Effector memory CD4-positive, alpha-beta T cell (primary cell): ENCODE measurements around the gene PLPPR2.
A peak's percentile ranks its signal among the peaks of the same experiment; 100 is the strongest.
"Not testable (repeated sequence)": the region's sequence is repeated elsewhere in the genome, so short reads cannot be mapped to it uniquely, and the experiment has no call there.

Experiments used
- DNase-seq, 3 donors: peaks; one replicate each; pipeline ENCODE4 v3.0.0-alpha.2; 2020
- H3K27ac ChIP-seq: 2 replicates; pipeline ENCODE4 v1.7.0; 2013; ENCODE audit warnings: mild to moderate bottlenecking, low read length, moderate library complexity; ENCODE audit not compliant: insufficient read depth, poor library complexity, severe bottlenecking
- H3K27me3 ChIP-seq: replicated peaks from 2 replicates; pipeline ENCODE4 v1.7.0; 2013; ENCODE audit warnings: mild to moderate bottlenecking, low read length; ENCODE audit not compliant: insufficient read depth, control insufficient read depth, poor library complexity, severe bottlenecking
- H3K36me3 ChIP-seq: 2 replicates; pipeline ENCODE4 v1.7.0; 2013; ENCODE audit warnings: mild to moderate bottlenecking, low read length, moderate library complexity; ENCODE audit not compliant: control insufficient read depth, insufficient read depth
- H3K4me1 ChIP-seq: 2 replicates; pipeline ENCODE4 v1.7.0; 2013; ENCODE audit warnings: low read length, mild to moderate bottlenecking; ENCODE audit not compliant: control insufficient read depth, insufficient read depth, poor library complexity, severe bottlenecking
- H3K4me3 ChIP-seq: 2 replicates; pipeline ENCODE4 v1.7.0; 2013; ENCODE audit warnings: low read length, low read depth, mild to moderate bottlenecking; ENCODE audit not compliant: insufficient read depth, poor library complexity, severe bottlenecking
- H3K9me3 ChIP-seq: 2 replicates; pipeline ENCODE4 v1.7.0; 2013; ENCODE audit warnings: mild to moderate bottlenecking, low read length, moderate library complexity; ENCODE audit not compliant: control insufficient read depth

Gene PLPPR2

DNA sequence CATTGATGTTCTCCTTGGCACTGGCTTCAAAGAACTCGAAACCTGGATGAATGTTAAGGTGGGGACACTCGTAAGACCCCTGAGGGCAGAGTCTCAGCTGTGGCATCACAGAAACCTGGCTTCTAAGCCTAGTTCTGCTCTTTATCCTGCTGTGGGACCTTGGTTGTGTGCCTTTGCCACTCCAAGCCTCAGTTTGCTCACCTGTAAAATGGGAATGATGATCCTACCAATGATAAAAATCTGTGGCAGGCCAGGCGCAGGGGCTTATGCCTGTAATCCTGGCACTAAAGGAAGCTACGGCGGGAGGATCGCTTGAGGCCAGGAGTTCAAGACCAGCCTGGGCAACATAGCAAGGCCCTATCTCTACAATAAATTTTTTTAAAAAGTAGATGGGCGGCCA lies 29.7 kb upstream of the PLPPR2 start:
- peaks cover 6% of the 10 kb centered on the region for H3K4me1 ChIP-seq
- H3K27ac ChIP-seq, result no peak overlapping the region
- no peaks in the 10 kb centered on the region for H3K9me3 ChIP-seq
- H3K36me3 ChIP-seq, result no peaks in the 10 kb centered on the region
- H3K27me3 ChIP-seq, result no peaks in the 10 kb centered on the region
- no peak for DNase-seq
- no peak overlapping the region for H3K4me3 ChIP-seq

DNA sequence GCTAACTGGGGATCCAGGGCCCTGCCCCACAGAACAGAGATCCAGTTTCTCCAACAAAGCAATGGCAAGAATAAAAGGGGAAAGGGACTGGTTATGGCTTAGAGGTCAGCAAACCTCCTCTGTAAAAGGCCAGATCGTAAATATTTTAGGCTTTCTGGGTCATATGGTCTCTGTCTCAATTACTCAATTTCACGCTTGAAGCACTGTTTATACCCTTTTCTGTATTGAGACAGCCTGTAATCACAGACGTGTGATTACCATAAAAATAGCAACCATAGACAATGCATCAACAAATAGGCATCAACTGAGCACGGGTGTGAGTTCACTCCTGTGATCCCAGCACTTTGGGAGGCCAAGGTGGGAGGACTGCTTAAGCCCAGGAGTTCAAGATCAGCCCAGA lies 25.1 kb upstream of the PLPPR2 start:
- no peak overlapping the region for H3K4me3 ChIP-seq
- no peaks in the 10 kb centered on the region for H3K27me3 ChIP-seq
- no peak overlapping the region for H3K27ac ChIP-seq
- DNase-seq, result no peak
- no peaks in the 10 kb centered on the region for H3K4me1 ChIP-seq
- no peaks in the 10 kb centered on the region for H3K9me3 ChIP-seq
- peaks cover 2% of the 10 kb centered on the region for H3K36me3 ChIP-seq

DNA sequence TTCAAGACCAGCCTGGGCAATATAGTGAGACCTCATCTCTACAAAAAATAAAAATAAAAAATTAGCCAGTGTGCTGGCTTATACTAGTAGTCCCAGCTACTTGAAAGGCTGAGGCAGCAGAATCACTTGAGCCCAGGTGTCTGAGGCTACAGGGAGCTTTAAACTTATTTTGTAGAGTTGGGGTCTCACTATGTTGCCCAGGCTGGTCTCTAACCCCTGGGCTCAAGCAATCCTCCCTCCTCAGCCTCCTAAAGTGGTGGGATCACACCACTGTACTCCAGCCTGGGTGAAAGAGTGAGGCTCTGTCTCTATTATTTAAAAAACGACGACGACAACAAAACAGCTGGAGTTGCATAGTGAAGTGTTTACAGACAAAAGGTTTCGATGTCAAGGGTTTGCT lies 23.7 kb upstream of the PLPPR2 start:
- Histone ChIP-seq H3K9me3 (no peaks in the 10 kb centered on the region), H3K27ac (no peak overlapping the region), H3K27me3 (no peaks in the 10 kb centered on the region), H3K4me1 (no peaks in the 10 kb centered on the region), H3K4me3 (no peak overlapping the region), H3K36me3 (peaks cover 12% of the 10 kb centered on the region)
- DNase-seq, result no peak

DNA sequence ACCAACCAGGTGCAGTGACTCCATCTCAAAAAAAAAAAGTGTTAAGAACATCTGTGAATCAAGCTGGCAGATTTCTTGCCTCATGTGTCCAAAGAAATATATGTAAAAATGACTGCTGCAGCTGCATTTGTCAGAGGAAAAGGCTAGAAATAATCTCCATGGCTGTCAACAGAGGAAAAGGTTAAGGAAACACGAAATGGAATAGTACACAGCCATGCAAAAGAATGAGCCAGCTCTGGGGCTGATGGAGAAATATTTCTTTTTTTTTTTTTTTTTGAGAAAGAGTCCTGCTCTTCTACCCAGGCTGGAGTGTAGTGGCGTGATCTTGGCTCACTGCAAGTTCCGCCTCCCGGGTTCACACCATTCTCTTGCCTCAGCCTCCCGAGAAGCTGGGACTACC lies 22.4 kb upstream of the PLPPR2 start:
- peaks cover 12% of the 10 kb centered on the region for H3K36me3 ChIP-seq
- peaks cover 9% of the 10 kb centered on the region for H3K4me1 ChIP-seq
- DNase-seq, result no peak
- no peaks in the 10 kb centered on the region for H3K9me3 ChIP-seq
- H3K27ac ChIP-seq, result no peak overlapping the region
- no peaks in the 10 kb centered on the region for H3K27me3 ChIP-seq
- H3K4me3 ChIP-seq, result no peak overlapping the region

DNA sequence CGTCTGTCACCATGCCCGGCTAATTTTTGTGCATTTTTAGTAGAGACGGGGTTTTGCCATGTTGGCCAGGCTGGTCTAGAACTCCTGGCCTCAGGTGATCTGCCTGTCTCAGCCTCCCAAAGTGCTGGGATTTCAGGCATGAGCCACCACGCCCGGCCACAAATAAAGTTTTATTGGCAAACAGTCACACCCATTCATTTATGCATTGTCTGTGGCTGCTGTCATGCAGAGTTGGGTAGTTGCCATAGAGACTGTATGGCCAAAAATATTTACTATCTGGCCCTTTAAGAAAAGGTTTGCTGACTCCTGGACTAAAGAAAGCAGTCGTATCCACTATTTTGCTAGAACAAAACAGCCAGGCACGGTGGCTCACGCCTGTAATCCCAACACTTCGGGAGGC lies 21.4 kb upstream of the PLPPR2 start:
- not testable (repeated sequence) for H3K27me3 ChIP-seq, DNase-seq, H3K27ac ChIP-seq, H3K4me3 ChIP-seq, H3K9me3 ChIP-seq
- H3K36me3 ChIP-seq, result peaks cover 12% of the 10 kb centered on the region
- peaks cover 15% of the 10 kb centered on the region for H3K4me1 ChIP-seq

DNA sequence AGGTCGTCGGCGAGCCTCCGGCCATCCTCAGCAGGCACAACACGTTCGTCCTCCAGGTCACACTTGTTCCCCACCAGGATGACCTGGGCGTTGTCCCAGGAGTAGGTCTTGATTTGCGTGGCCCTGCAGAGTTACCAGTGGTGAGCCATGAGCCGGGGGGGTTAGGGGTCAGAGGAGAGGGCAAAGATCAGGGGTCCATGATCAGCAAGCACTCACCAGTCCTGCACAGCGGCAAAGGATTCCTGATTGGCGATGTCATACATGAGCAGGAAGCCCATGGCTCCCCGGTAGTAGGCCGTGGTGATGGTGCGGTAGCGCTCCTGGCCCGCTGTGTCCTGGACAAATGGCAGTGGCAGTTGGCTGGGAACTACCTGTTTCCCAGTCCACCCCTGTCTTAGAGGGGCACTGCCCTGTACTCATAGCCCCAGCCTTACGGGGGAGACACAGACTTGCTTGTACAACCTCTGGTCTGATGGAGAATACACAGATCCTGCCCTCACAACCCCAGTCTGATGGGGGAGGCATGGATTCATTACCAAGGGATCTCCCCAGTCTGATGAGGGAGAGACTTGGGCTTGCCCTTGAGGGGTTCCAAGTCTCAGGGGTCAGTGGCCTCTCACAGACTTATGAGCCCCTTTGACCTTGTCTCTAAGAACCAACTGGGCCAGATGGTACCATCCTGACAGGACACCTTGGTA lies 19.6 kb upstream of the PLPPR2 start:
- H3K9me3 ChIP-seq, result no peaks in the 10 kb centered on the region
- H3K36me3 ChIP-seq, result peaks cover 12% of the 10 kb centered on the region
- peaks cover 27% of the 10 kb centered on the region for H3K4me1 ChIP-seq
- no peak for DNase-seq
- no peak overlapping the region for H3K27ac ChIP-seq
- no peaks in the 10 kb centered on the region for H3K27me3 ChIP-seq
- no peak overlapping the region for H3K4me3 ChIP-seq

DNA sequence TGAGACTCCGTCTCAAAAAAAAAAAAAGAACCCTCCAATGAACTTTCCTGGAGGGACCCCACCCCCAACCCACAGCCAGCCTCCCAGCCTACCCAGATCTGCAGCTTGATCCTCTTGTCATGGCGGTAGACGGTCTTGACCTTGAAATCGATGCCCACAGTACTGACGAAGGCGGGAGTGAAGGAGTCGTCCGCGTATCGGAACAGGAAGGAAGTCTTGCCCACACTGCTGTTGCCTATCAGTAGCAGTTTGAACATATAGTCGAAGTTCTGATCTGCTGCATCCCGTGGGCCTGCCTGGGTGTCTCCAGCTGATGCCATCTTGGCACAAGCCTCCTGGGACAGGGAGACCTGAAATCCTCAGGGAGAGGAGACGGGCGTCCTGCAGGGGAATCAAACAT lies 18.2 kb upstream of the PLPPR2 start:
- Histone ChIP-seq H3K4me3 (no peak overlapping the region), H3K4me1 (peaks cover 27% of the 10 kb centered on the region), H3K27me3 (no peaks in the 10 kb centered on the region), H3K36me3 (peaks cover 12% of the 10 kb centered on the region), H3K27ac (no peak overlapping the region), H3K9me3 (no peaks in the 10 kb centered on the region)
- no peak for DNase-seq

DNA sequence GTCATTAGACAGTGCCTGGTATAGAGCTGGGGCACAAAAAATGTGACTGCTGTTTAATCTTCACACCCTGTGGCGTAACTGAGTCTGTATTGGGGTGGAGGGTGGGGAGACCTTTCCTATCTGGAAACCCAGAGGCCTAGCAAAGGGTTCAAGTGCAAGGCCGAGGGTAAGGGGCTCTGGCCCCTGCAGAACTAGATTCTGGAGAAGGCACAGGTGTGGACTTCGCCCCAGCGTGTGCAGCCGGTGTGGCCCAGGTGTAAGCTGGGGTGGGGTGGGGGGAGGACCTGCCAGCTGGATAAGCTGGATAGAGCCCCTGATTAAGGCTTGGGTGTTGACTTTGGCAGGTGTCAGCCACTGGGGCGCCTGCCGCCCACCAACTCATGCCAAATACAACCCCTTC lies 17.1 kb upstream of the PLPPR2 start:
- no peak for DNase-seq
- Histone ChIP-seq H3K27ac (no peak overlapping the region), H3K27me3 (no peaks in the 10 kb centered on the region), H3K4me3 (no peak overlapping the region), H3K9me3 (no peaks in the 10 kb centered on the region), H3K4me1 (peaks cover 27% of the 10 kb centered on the region), H3K36me3 (peaks cover 12% of the 10 kb centered on the region)

DNA sequence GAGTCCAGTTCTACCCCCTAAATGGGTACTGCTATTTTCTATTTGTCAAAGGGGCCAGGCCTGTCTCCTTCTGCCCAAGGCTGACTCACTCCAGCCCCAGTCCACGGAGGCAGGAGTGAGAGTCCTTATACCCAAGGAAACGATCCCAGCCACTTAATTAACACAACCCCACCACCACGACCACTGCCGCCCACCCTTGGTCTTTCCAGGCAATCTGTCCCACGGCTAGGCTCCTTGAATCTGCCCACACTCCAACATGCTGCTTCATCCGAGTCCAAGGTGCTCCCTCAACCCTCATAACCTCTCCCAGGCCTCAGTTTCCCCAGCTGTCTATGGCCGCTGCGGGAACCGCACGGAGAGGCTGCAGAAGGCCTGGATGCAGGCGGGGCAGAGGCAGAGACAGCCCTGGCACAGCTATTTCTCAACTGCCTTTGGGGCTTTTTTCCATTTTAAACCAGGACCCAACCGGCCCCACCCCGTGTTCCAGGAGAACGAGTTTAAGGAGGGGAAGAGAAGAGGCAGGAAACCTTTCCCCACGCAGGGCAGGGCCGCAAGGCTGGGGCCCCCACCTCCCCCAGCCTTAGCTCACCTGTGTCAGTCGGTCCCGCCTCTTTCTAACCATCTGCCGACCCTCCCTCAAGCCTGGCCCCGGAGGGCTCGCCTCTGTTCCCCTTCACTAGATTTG lies 16.5 kb upstream of the PLPPR2 start:
- H3K9me3 ChIP-seq, result no peaks in the 10 kb centered on the region
- peaks cover 12% of the 10 kb centered on the region for H3K36me3 ChIP-seq
- no peak for DNase-seq
- no peaks in the 10 kb centered on the region for H3K27me3 ChIP-seq
- peak overlapping the region; percentile 55 for H3K4me3 ChIP-seq
- H3K27ac ChIP-seq, result peak overlapping the region; percentile 21
- peaks cover 27% of the 10 kb centered on the region for H3K4me1 ChIP-seq

DNA sequence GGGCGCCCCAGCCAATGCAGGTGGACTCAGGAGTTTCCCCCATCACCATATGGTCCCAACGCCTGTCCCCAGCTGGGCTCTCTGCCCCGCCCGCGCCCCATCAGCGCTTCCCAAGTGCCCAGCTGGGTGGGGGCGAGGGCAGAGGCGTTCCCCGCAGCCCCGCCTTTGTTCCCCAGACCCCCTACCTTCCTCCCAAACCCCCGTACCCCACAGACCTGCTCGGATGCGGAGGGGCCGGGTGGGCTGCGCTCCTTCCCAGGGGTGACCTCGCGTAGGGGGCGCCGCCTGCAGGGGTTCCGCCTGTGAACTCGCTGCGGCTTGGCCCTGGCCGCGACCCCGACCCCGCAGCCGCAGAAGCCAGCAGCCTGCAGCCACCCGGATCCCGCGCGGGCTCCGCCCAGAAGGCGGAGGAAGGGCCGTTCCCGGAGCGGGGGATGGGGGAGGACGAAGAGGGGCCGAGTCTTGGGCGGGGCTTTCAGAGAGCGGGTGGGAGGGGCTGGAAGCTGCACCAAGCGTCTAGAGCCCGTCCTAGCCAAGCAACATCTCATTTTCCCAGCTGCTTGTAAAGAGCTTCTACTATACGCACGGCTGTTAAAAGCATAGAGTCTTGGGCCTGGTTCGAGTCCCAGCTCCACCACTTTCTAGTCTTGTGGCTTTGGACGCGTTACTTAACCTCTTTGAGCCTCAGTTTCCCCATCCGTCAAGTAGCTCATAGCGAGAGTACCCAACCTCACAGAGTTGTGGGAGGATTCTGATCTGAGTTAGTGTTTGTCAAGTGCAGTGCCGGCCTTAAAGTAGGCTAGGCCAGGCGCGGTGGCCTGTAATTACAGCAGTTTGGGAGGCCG lies 15.8 kb upstream of the PLPPR2 start, which contains the start of gene RAB3D:
Gene RAB3D, minus strand, starts transcription at position 404 of the 845 bp plus-strand sequence. CDS start 2,258 bp downstream, outside the sequence.
- Histone ChIP-seq H3K27ac (peak within 1 kb of the TSS; percentile 21), H3K4me1 (peaks cover 27% of the 10 kb centered on the region), H3K36me3 (peaks cover 12% of the 10 kb centered on the region), H3K27me3 (no peaks in the 10 kb centered on the region), H3K4me3 (peak within 1 kb of the TSS; percentile 55), H3K9me3 (no peaks in the 10 kb centered on the region)
- DNase-seq, result peak; percentile 56 to 71 (median 60)
